NCI-H1436 (cell line): ENCODE data around the gene GATA3.

Experiments used
- DNase-seq: peaks from one replicate; lab custom pipeline; 2025; lab: John Stamatoyannopoulos, UW

GATA3 gene

GRCh38 chr10:8100366-8100765 lies 45.9 kb downstream of the GATA3 start:
- no peak for DNase-seq

- DNase-seq: no peak
Measured at GRCh38 chr10:8102708-8103401, 48.4 kb downstream of the GATA3 start.

GRCh38 chr10:8103543-8103942 lies 49.1 kb downstream of the GATA3 start:
- no peak for DNase-seq

GRCh38 chr10:8104005-8104404 lies 49.5 kb downstream of the GATA3 start:
- DNase-seq: no peak

- no peak for DNase-seq
Measured at GRCh38 chr10:8104721-8105120, 50.2 kb downstream of the GATA3 start.

DNA sequence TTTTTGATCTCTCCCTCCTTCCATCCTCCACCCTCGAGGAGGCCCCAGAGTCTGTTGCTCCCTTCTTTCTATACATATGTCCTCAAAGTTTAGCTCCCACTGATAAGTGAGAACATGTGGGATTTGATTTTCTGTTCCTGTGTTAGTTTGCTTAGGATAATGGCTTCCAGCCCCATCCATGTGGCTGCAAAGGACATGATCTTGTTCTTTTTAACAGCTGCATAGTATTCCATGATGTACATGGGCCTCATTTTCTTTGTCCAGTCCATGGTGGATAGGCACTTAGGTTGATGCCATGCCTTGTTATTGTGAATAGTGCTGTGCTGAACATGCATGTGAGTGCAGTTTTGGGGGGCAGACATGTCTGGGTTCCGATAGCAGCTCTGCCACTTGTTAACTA lies 51.4 kb downstream of the GATA3 start:
- no peak for DNase-seq

GRCh38 chr10:8112230-8112905 lies 57.9 kb downstream of the GATA3 start:
- no peak for DNase-seq

- no peak for DNase-seq
Measured at GRCh38 chr10:8112942-8113442, 58.5 kb downstream of the GATA3 start.

DNA sequence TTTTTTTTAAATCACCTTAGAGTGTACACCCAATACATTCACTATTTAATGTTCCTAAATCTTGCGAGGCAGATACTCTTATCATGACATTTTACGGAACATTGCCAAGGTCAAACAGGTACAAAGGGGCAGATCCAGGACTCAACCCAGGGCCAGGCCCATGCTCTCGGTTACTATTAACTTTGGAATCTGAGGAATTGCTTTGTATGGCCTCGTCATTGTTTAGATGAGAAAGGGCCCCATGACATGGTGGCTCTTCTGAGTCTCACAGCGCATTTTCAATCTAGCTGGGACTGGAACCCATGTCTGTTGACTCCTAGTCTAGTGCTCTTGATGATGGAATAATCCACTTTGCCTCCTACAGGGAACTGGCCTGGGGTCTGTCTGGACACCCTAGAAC lies 59.1 kb downstream of the GATA3 start:
- no peak for DNase-seq

DNA sequence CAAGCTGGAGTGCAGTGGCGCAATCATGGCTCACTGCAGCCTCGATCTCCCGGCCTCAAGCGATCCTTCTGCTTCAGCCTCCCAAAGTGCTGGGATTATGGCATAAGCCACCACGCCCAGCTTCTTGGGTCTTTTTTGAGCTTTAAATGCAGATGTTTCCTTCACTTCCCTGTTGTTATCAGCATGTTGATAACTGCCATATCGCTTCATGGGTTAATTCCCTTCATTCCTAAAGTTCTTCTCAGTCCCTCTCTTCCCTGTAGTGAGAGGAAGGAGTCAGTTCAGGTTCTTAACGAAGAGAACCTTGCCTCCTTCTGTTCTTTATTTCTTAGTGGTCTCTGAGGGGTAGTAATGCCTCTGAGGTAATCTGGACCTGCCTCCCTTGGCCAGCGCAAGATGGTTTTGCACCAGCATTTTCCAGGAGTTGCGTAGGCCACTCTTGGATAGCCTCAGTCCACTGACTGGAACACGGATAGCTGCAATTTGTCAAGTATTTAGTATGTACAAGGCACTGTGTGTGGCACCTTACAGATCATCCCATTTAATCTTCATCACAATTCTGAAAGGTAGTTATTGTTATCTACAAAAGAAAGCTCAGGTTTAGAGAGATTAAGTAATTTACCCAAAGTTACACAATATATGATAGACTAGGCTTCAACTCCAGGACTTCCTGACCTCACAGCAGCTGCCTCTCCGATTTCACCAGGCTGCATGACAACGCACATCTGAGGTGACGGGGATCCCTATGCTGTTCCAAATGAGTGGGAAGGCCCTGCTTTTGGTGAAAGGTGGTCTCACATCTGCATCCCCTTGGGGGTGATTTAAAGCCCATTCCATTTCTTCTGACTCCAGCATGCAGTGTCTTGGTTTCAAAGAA lies 60.5 kb downstream of the GATA3 start:
- no peak for DNase-seq

GRCh38 chr10:8115618-8115980 lies 61.1 kb downstream of the GATA3 start:
- DNase-seq: no peak

DNA sequence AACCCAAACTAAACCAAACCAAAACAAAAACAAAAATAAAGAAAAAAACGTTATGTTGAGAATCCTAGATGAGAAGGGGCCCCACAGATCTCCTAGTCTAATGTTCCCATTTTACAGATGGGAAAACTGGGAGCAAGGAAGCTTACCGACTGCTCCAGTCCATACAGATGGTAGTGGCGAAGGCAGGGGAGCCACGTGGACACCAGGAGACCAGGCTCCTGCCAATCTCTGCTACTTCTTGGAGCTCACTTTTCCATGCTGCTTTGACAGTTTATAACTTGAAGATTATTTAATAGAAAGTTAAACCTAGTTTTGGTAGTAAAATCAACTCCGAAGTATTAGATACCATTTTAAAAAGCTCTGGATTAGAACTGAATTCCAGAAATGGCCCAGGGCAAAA lies 62.0 kb downstream of the GATA3 start:
- no peak for DNase-seq

- DNase-seq: no peak
Measured at GRCh38 chr10:8116926-8117493, 62.5 kb downstream of the GATA3 start.

DNA sequence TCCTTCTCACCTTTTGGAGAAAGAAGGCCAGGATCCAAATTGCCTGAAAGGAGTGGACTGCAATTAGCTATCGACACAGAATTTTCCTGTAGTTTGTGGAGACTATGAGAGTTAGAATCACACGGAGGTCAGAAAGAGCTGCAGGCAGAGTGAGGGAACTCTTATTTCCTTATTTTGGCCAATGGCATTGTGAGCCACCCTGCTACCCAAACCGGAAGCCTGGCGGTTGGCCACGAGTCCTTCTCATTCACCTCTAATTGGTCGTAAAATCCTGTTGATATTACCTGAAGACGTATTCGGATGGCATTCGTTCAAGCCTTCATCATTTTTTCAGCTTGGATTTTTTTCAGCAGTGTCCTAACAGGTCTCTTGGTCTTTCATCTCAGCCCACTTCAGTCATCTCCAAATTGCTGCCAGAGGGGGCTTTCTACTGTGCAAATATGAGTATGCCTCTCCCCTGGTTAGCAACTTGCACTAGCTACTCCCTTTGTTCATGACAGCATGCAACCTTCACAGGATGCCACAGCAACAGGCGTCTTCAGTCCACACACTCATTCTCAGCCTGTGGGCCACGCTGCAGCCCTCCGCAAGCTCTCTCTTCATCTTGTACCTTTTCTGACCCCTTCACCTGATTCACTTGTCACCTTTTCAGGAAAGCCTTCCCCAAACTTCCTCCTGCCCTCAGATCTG lies 66.9 kb downstream of the GATA3 start:
- no peak for DNase-seq

GRCh38 chr10:8122611-8123369 lies 68.3 kb downstream of the GATA3 start:
- DNase-seq: no peak

DNA sequence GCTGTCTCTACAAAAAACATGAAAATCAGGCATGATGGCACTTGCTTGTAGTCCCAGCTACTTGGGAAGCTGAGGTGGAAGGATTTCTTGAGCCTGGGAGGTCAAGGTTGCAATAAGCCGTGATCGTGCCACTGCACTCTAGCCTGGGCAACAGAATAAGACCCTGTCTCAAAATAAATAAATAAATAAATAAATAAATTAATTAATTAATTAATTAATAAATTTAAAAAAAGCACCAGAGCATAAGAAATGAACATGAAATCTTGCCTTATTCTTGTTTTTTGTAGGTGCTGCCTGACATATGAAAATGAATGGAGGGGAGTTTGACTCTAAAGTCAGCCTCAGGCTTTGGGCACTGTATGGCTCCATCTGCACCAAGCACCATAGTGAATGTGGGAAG lies 69.9 kb downstream of the GATA3 start:
- no peak for DNase-seq
